ENCODE results near the gene LPIN2.
A peak's percentile ranks its signal among the peaks of the same experiment; 100 is the strongest.

The LPIN2 gene

DNA sequence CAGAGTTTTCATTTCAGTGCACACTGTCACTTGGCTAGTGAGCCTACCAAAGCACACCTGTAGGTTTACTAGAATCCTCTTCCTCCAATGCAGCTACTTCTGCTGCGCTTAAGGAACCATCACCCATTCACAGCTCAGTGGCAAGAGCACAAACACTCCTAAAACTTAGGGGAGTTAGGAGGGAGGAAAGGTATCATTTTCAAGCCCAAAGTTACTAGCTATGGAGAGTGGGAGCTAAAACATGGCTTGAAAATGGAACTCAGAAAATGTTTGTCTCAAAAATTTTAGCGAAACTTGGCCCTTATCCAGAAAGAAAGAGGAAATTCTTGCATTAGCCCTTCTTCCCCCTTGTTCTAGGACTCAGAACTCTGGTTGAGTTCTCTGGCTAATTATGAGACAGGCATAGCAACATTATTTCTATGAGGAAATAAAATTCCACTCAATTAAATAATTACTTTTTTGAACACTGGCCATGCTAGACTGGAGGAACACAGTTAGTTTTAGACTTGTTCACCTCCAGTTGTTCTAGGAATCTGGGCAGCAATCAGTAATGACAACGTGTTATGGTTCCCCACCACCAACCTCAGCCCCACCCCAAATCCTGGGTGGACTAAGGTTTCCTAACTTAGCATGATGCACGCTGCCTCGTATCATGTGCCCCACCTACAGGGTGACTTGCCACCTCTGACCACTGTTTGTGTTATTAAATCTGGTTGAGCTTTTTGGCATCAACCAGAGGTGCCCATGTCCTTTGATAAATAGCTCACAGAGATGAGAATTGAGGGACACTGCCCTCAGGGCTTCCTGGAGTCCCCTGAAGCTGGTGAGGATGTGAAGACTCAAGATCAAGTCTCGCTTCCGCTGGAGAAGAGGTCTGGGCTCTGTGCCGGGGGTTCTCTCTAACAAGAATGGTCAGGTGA is 32.8 kb downstream of the LPIN2 start:
- peak; percentile 58 to 66 for DNase-seq

DNA sequence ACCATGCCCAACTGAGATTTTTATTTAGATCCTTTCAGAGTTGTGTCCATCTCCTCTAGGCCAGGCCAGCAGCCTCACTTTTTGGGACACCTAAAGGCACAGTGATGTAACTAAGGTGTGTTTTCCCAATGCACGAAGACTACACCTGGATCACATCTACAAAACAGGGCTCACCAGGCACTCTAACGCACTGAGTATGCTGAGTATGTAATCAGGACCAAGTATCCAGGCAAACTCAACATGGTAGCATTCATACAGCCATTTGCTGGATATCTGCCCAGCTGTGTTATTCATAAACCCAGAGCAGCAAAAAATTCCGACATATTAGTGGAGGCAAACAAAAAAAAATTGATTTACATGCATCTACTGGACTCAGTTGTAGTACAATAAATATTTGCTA is 33.8 kb downstream of the LPIN2 start:
- no peak for DNase-seq

DNA sequence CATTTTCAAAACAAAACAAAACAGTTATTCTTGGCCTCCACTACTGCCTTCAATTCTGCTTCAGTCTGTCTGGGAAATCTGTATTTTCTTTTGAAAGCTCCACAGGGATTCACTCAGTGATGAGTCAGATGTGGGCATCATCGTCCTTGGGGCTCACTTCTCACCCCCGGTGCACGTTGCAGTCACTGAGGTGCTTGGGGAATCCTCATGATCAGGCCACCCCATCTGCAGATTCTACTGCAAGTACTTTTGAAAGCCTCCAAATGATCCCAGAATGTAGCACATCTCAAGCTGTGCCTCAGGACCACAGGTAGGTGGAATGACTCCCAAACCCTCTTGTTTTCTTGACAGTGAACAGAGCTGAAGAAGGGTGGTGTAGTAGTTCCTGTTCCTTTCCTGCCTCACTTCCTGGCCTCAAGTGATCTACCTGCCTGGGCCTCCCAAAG is 34.3 kb downstream of the LPIN2 start:
- peak; percentile 32 to 60 for DNase-seq

DNA sequence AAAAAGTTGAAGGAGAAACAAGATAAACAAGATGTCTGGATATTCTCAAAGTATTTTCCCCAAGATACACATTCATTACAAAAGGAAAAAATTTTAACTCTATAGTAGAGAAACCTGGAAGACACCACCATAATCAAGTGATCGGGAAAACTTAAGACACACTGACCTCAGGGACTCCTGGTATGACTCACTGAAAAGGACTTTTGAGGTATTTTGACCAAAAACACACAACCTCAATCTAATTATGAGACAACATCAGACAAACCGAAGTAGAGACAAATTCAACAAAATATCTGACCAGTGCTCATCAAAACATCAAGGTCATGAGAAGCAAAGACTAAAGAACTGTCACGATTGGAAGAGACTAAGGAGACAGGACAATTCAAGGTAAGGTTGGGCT is 34.7 kb downstream of the LPIN2 start:
- DNase-seq = peak in 1 of 2 donors; percentile 25

DNA sequence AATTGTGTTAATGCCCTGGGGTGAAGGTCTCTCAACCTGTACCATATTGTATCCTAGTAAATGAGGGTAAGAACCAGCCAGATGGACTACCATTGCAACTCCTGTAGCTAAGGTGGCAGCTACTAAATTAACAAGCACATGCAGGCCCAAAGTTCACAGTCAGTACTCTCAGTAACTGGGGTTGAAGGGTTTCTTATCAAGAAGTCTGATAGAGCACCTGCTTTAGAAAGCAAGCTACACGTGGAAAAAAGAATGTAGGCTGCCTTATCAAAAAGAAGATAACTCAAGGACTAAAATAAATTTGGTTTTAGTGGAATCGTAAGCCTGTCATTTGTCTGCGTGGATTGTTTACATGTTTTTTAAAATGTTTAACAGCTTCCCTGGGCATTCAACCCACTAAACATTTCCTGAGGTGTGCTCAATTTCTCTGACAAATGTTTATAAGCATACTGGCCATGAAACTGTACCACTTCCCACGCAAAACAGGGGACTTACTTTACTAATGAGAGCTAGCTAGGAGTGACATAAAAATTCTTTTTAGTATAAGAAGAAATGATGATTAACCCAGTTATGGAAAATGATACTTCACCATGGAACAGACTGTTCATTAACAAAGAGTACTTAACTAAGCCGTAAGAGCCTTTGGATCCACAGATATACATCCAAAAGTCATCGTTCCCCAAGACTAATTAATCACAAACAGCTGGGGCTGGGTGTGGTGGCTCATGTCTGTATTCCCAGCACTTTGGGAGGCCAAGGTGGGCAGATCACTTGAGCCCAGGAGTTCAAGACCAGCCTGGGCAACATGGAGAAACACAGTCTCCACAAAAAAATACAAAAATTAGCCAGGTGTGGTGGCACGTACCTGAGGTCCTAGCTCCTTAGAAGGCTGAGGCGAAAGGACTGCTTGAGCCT is 36.5 kb downstream of the LPIN2 start:
- DNase-seq = no peak

DNA sequence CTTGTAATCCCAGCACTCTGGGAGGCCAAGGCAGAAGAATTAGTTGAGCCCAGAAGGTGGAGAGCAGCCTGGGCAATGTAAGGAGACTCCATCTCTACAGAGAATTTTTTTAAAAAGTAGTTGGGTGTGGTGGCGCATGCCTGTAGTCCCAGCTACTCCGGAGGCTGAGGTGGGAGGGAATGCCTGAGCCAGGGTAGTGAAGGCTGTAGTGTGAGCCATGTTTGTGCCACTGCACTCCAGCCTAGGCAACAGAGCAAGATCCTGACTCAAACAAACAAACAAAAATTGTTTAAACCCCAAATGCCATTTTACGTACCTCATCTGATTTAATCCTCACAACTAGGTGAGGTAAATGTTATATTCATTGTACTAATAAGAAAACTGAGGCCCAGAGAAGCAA is 38.2 kb downstream of the LPIN2 start:
- no peak for DNase-seq

DNA sequence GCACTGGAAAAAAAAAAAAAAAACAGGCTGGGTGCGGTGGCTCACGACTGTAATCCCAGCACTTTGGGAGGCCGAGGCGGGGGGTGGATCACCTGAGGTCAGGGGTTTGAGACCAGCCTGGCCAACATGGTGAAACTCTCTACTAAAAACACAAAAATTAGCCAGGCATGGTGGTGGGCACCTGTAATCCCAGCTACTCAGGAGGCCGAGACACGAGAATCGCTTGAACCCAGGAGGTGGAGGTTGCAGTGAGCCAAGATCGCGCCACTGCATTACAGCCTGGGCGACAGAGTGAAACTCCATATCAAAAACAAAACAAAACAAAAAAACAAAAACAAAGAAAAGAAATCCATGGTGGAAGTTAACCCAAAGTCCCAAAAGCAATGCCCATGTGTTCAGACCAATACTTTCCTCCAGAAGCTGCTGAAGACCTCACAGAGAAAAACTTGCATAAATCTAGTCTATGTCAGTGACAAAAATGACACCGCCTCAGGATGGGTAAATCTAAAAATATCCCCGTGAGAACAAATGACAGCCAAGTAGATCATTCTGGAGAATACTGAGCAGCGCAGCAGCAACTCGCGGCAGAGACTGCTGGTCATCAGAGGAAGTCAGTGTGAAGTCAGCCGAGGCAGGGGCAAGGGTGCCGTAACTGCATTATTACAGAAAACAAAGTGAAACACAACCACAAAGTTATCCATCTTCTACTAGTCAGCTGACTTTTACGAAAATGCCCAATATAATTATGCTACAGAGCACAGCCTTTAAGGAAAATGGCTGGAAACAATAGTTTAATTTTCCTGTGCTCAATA is 41.0 kb downstream of the LPIN2 start:
- DNase-seq = peak; percentile 91 to 92

DNA sequence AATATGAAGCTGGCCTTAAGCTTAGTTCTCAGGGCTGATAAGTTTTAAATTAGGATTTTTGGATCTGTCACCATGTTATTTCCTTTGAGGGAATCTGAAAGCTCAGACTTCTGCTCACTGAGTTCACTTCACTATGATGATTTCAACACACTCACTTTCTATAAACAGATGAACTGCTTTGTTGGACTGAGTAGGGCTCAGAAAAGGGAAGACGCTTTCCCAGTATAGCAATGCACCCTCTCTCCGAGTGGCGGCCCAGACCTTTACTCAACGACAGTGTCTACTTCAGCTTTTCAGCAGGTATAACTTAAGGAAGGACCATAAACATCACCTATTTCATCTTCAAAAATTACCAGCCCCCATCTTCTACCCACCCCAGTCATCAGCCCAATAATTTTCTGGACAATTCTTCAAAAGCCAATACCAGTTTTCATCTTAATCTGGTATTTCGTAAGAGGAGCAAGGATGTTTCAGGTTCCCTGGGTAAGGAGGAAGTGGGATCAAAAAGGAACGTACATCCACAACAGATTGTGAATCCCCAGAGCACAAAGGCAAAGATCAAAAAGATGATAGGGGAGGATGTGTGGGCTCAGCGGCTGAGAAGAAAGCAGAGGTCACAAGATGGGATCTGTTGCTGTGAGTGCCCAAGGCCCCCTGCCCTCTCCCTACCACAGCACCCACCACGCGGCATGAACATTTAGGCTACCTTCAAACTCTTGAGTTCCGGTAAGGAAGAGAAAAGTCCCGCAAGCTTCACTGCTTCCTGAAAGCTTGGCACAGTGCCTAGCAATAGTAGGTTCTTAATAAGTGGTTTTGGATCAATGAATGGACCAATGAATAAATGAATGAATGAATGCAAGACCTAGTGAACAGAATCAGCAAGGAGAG is 41.9 kb downstream of the LPIN2 start:
- peak; percentile 76 to 81 for DNase-seq

DNA sequence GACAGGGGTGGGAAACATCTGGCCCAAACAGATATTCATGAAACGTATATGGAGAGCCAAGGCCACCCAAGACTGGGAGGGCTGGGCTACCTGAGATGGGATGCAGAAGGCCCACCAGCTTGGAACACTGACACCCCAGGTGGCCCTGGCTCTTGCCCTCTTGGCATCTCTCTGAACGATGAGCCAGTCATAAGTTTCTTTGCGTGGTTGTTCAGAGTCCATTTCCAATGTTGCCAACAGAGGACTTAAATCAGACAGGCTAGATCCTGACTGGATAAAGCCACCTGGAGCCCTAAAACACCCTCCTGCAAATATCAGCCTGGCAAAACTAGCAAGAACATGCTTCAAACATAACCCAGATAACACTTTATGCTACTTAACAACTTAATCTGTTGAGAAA is 42.6 kb downstream of the LPIN2 start:
- DNase-seq = no peak

DNA sequence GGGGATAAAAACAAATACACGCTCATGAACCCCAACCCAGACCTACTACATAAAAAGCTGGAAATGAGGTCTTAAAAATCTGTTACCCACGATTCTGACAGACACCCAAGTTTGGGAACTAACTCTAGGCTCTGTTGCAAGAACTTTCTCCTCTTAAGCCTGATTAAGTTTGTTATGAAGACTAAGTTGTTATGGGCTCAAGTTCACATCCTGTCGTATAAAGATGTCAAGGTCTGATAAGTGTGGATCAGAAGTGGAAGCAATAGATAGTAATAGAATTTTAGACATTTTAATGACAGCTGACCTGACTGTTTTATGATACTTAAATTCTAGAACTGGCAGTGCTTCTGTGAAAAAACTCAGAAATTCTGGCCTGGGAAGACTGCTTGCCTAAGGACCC is 43.2 kb downstream of the LPIN2 start:
- DNase-seq = peak in 1 of 2 donors; percentile 51

DNA sequence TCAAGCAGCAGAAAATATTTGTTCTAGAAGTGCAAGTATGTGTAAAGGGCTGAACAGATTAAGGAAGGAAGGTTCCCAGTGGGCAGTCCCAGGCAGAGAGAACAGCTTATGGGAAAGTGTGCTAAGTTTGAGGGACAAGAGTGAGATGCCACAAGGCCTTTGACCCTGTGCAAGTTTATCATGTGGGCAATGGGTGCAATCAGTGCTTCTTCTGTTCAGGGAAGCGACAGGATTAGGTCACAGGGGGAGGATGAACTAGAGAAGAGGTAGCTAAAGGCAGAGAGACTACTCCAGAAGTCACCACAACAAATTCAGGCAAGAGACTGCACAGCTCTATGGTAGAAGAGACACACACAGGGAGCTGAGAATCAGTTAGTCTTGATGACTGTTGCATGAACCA is 44.3 kb downstream of the LPIN2 start:
- DNase-seq = peak in 1 of 2 donors; percentile 52

DNA sequence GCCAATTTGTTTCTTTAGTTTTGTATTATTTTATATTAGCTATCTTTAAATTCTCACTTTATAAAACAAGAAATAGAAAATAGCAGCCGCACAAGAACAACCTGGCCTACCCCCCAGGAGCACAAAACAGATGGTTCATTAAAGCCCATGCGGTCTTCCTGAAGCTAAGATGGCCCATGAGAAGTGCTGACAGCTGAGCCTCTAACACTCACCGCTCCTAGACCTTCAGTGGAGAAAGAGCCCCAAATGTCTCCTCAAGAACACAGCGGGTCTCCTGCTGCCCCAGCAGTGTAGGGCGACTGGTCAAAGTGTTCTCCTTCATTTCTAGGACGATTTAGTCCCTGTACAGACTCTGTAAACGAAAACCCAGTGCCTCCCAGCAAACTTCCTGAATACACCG is 45.1 kb downstream of the LPIN2 start:
- DNase-seq = peak in 1 of 2 donors; percentile 35

DNA sequence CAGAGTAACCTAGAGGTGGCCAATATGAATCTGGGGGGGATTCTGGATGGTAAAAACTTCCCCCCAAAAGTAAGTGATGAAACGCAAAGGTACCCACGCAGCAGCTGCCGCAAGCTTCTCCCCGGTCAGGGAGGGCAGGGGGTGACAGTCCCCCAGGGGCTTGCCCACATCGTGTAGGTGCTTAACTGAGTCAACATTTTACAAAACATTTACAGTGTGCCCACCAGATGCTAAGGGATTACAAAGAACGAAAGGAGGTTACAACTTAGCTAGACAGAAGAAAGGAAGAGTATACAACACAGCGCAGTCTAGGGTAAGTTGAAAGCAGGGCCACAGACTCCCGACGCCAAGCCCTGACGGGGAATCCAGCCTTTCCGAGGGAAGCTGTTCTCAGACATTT is 45.6 kb downstream of the LPIN2 start:
- DNase-seq = peak in 1 of 2 donors; percentile 45

DNA sequence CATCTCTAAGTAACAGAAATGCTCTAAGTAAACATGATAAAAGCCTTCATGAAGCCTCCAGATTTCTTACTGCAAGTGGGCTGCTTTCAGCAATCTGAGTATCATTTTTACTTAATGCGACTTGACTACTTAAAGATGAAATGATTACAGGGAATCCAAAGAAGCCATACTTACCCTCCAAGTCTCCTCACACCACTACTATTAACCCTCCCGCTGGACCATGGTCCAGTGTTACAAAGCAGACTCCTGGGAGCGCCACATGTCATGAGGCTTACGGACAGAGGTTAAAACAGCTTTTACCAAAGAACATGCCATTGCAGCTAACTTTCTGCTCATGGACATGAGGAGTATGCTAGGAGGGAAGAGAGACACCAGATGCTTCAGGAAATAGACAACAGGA is 46.4 kb downstream of the LPIN2 start:
- DNase-seq = no peak

DNA sequence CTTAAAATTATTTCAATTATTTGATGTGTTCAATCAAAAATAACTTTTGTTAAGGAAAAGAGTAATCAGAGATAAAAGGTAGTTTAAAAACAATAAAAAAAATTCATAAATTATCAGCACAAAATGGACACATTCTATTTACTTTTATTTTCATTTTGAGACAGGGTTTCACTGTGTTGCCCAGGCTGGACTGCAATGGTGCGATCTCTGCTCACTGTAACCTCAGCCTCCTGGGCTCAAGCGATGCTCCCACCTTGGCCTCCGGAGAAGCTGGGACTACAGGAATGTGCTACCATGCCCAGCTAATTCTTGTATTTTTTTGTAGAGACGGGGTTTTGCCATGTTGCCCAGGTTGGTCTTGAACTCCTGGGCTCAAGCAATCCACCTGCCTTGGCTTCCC is 47.1 kb downstream of the LPIN2 start:
- DNase-seq = no peak

DNA sequence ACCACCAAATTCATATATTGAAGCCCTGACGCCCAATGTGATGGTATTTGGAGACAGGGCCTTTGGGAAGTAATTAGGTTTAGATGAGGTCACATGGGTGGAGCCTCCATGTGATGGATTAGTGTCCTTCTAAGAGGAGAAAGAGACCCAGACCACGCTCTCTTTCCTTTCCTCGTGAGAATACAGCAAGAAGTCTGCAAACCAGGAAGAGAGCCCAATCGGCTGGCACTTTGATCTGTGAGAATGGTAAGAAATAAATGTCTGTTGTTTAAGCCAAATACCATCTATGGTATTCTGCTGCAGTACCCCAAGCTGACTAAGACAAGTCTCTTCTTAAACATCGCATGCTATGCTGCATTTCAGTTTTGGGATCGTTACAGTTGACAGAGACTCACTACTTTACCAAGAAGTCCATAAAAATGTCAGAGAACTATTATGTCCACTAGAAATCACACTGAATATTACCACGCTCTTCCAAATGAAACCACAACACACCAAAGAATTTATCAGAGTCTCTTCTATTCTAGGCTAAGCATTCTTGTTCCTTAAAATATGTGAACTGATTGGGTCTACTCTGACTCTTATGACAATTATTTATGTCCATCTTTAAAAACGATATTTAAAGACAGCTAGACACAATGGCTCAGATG is 48.5 kb downstream of the LPIN2 start:
- peak in 1 of 2 donors; percentile 59 for DNase-seq
